Uterus (tissue), 2 donors: ENCODE results near the gene FGA.

Source experiments
- POLR2A ChIP-seq, 2 donors: fragments of 450-650 bp; IDR thresholded peaks; one replicate each; pipeline ENCODE4 v1.6.1; 2016; ENCODE audit warnings: antibody characterized with exemption in 2 of 2, mild to moderate bottlenecking in 1 of 2, moderate library complexity in 1 of 2
- TF ChIP-seq, protein P1 (sequence below), 4 experiments: fragments of 200-600 bp in 2 of 4; fragments of 450-650 bp in 2 of 4; sonication (generic) in 2 of 4; IDR thresholded peaks; one replicate each; pipeline ENCODE4 v1.5.1; 2016 to 2019; ENCODE audit warnings: antibody characterized with exemption in 4 of 4, mild to moderate bottlenecking in 2 of 4, moderate library complexity in 1 of 4

GRCh38 chr4:154584259-154584658, 6.3 kb downstream of the FGA start:
- TF ChIP-seq, protein P1, sequence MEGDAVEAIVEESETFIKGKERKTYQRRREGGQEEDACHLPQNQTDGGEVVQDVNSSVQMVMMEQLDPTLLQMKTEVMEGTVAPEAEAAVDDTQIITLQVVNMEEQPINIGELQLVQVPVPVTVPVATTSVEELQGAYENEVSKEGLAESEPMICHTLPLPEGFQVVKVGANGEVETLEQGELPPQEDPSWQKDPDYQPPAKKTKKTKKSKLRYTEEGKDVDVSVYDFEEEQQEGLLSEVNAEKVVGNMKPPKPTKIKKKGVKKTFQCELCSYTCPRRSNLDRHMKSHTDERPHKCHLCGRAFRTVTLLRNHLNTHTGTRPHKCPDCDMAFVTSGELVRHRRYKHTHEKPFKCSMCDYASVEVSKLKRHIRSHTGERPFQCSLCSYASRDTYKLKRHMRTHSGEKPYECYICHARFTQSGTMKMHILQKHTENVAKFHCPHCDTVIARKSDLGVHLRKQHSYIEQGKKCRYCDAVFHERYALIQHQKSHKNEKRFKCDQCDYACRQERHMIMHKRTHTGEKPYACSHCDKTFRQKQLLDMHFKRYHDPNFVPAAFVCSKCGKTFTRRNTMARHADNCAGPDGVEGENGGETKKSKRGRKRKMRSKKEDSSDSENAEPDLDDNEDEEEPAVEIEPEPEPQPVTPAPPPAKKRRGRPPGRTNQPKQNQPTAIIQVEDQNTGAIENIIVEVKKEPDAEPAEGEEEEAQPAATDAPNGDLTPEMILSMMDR (IDR thresholded peaks at IDR 0.05) = no peak
- no peak for TF ChIP-seq POLR2A (IDR thresholded peaks at IDR 0.05)
